ENCODE data around the gene HLF.

Gene HLF

DNA sequence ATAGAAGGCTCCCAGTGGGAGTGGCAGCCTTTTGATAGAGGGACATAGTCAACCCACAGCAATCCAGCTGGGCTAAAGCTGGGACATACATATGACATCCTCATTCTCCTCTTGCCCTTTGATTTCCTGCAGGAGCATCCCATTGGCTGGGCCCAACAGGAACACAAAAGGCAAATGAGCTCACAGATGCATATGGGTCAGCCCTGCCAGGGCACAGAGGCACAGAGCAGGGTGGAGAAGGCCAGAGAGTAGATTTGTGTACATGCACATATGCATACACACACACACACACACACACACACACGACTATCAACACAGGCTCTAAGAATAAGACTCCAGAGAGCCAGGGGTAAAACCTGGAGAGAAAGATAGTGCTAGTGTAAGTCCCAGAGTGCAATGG lies 98.3 kb downstream of the HLF start:
- no peak overlapping the region for H3K4me3 ChIP-seq (ENCODE audit: low read length)
- no peak for DNase-seq (ENCODE audit: low read depth)
- TF ChIP-seq, protein P1, sequence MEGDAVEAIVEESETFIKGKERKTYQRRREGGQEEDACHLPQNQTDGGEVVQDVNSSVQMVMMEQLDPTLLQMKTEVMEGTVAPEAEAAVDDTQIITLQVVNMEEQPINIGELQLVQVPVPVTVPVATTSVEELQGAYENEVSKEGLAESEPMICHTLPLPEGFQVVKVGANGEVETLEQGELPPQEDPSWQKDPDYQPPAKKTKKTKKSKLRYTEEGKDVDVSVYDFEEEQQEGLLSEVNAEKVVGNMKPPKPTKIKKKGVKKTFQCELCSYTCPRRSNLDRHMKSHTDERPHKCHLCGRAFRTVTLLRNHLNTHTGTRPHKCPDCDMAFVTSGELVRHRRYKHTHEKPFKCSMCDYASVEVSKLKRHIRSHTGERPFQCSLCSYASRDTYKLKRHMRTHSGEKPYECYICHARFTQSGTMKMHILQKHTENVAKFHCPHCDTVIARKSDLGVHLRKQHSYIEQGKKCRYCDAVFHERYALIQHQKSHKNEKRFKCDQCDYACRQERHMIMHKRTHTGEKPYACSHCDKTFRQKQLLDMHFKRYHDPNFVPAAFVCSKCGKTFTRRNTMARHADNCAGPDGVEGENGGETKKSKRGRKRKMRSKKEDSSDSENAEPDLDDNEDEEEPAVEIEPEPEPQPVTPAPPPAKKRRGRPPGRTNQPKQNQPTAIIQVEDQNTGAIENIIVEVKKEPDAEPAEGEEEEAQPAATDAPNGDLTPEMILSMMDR (conservative IDR thresholded peaks at IDR 0.05; ENCODE audit: low read length) = no peak

DNA sequence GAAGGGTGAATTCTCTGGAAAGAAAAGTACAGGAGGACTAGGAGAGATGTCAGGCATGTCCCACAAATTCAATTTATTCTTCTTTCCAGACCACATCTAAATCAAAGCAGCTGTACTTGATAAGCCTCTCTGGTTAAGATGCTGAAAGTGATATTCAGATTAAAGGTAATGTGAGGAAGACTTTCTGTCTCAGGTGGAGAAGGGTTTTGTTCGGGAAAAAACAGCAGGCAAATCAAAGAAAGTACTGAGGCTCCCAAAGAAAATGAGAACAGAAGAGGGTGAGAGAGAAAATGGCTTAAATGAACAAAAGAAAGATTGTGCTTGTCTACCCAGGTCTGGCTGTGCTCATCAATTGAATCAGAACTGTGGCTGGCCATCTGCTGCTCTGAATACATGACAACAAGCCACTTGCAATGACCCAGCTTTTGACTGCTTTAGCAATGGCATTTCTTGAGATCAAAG lies 101.3 kb downstream of the HLF start:
- H3K4me3 ChIP-seq (ENCODE audit: low read length) = no peak overlapping the region
- TF ChIP-seq, protein P1 (conservative IDR thresholded peaks at IDR 0.05; ENCODE audit: low read length) = no peak
- DNase-seq (ENCODE audit: low read depth) = no peak

DNA sequence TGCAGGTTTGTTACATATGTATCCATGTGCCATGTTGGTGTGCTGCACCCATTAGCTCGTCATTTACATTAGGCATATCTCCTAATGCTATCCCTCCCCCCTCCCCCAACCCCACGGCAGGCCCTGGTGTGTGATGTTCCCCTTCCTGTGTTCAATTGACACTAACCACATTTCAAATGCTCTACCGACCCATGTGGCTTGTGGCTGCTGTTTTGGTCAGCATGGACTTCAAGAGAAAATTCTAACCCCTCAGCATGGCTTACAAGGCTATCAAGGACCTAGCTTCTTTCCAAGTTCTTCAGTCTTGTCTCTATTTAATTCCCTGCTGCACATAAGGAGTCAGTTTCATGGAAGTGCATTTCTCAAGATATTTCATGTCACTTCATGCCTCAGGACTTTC lies 103.9 kb downstream of the HLF start:
- no peak for DNase-seq (ENCODE audit: low read depth)
- TF ChIP-seq, protein P1 (conservative IDR thresholded peaks at IDR 0.05; ENCODE audit: low read length) = no peak

More for the DNA sequence above, 103.9 kb downstream of the HLF start:
- no peak overlapping the region for H3K4me3 ChIP-seq (ENCODE audit: low read length)
